ENCODE results near the gene CBX7. TPM values are rescaled to one million over a fixed set of nuclear protein-coding genes. Genes with fewer than 3 reads are reported as not detected.

CBX7 gene
- polyA plus RNA-seq, 3 donors: 3.1 to 18.0 (median 4.0) TPM

DNA sequence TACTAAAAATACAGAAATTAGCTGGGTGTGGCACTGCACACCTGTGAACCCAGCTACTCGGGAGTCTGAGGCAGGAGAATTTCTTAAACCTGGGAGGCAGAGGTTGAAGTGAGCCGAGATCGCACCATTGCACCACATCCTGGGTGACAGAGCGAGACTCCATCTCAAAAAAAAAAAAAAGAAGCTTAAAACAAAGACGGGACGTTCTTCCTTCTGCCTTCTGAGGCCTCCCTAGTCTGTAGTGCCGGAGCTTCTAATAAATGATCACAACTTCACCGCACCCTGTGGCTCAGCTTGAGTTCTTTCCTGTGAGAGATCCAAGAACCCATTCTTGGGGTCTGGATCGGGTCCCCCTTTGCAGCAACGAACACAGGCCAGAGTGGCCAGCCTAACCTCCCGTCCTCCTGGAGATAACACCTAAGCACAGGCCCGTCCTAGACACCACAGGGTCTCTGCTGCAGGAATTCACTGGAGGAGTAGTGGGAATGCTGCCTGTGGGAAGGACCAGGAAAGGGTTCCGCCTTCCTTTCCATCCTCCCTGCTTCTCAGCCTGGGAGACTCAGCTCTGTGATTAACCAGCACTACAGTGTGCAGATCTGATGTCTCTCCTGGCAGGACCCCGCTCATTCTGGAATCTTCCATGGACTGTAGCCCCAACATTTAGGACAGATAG lies 57.6 kb downstream of the CBX7 start:
- TF ChIP-seq, protein P1, sequence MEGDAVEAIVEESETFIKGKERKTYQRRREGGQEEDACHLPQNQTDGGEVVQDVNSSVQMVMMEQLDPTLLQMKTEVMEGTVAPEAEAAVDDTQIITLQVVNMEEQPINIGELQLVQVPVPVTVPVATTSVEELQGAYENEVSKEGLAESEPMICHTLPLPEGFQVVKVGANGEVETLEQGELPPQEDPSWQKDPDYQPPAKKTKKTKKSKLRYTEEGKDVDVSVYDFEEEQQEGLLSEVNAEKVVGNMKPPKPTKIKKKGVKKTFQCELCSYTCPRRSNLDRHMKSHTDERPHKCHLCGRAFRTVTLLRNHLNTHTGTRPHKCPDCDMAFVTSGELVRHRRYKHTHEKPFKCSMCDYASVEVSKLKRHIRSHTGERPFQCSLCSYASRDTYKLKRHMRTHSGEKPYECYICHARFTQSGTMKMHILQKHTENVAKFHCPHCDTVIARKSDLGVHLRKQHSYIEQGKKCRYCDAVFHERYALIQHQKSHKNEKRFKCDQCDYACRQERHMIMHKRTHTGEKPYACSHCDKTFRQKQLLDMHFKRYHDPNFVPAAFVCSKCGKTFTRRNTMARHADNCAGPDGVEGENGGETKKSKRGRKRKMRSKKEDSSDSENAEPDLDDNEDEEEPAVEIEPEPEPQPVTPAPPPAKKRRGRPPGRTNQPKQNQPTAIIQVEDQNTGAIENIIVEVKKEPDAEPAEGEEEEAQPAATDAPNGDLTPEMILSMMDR (IDR thresholded peaks at IDR 0.05): no peak
- Histone ChIP-seq H3K4me2 (replicated peaks; ENCODE audit: extremely low read depth, low read length, poor library complexity, severe bottlenecking) (no peak overlapping the region), H2AFZ (ENCODE audit: insufficient read depth, low read depth, low read length, poor library complexity, severe bottlenecking) (no peak overlapping the region), H3K4me3 (replicated peaks in 1 of 3; ENCODE audit: low read depth in 2 of 3, low read length in 3 of 3) (no peak overlapping the region), H3K9me3 (replicated peaks in 1 of 2; ENCODE audit: control insufficient read depth in 1 of 2, insufficient read depth in 1 of 2, low read length in 2 of 2) (no peaks in the 10 kb centered on the region), H3K27me3 (ENCODE audit: control insufficient read depth in 2 of 2, insufficient read depth in 2 of 2, low read length in 2 of 2) (no peaks in the 10 kb centered on the region), H3K9ac (ENCODE audit: insufficient read depth, low read length, poor library complexity, severe bottlenecking) (no peak overlapping the region), H3K27ac (ENCODE audit: low read depth in 1 of 2, low read length in 2 of 2) (no peak overlapping the region), H3K79me2 (ENCODE audit: insufficient read depth, low read length) (no peaks in the 10 kb centered on the region), H3K4me1 (ENCODE audit: control insufficient read depth in 1 of 2, insufficient read depth in 2 of 2, low read length in 2 of 2) (peaks cover 18 to 28% of the 10 kb centered on the region in 2 donors), H4K20me1 (ENCODE audit: insufficient read depth, low read length) (no peaks in the 10 kb centered on the region), H3K36me3 (replicated peaks in 1 of 2; ENCODE audit: control insufficient read depth in 1 of 2, insufficient read depth in 2 of 2, low read length in 2 of 2) (no peaks in the 10 kb centered on the region)
- Mint-ChIP-seq H3K36me3 (no peaks in the 10 kb centered on the region), H3K4me1 (peaks cover 34% of the 10 kb centered on the region), H3K9me3 (no peaks in the 10 kb centered on the region), H3K27ac (peak overlapping the region in 1 of 7 donors; percentile 37), H3K27me3 (ENCODE audit: low read depth in 3 of 3) (peaks cover 2 to 13% (median 6%) of the 10 kb centered on the region in 3 donors), H3K4me3 (no peak overlapping the region)
- no peak for DNase-seq
- WGBS (ENCODE audit: insufficient coverage): 49% methylated on average over 4 of the region's 14 CpGs
- intact Hi-C loops (cut with micrococcal nuclease): no loop called here

DNA sequence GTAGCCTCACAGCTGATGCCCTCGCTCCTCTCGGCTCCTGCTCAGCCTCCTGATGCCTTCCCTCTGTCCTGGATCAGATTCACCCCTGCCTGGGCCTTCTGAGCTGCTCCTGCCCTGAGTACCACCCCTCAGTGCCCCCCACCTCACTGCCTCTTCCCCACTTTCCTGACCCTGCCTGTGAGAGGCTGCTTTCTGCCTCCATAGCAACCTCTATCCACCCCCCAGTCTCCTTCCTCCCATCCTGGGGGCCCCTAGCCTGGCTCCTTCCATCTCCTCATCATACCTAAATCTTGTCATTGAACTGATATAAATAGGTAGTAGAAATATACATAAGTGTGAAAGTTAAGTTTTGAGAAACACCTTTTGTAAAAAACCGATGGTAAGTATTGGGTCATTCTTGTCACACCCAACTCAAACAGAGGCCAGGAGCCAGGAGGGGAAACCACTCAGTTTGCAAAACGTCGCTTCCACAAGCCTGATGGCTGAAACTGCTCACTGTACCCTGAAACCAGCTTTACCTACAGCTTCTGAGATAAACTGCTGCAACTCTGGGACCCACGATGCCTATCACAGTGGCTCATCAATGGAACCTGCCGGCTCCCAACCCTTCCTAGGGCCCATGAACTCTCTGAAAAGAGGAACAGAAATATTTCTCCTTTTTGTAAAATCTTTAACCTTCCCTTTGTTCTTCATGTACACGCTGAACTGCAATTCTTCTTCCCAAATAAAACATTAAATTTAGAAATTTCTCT lies 60.2 kb downstream of the CBX7 start:
- H3K9me3 ChIP-seq (replicated peaks in 1 of 2; ENCODE audit: control insufficient read depth in 1 of 2, insufficient read depth in 1 of 2, low read length in 2 of 2): no peaks in the 10 kb centered on the region
- DNase-seq: no peak
- H2AFZ ChIP-seq (ENCODE audit: insufficient read depth, low read depth, low read length, poor library complexity, severe bottlenecking): no peak overlapping the region
- no peak overlapping the region for H3K9ac ChIP-seq (ENCODE audit: insufficient read depth, low read length, poor library complexity, severe bottlenecking)
- H3K9me3 Mint-ChIP-seq: no peaks in the 10 kb centered on the region
- no peaks in the 10 kb centered on the region for H3K27me3 ChIP-seq (ENCODE audit: control insufficient read depth in 2 of 2, insufficient read depth in 2 of 2, low read length in 2 of 2)
- peaks cover 16 to 24% of the 10 kb centered on the region in 2 donors for H3K4me1 ChIP-seq (ENCODE audit: control insufficient read depth in 1 of 2, insufficient read depth in 2 of 2, low read length in 2 of 2)
- peaks cover 0 to 1% of the 10 kb centered on the region in 2 donors for H3K36me3 Mint-ChIP-seq
- WGBS (ENCODE audit: insufficient coverage): 47% methylated on average over 6 of the region's 8 CpGs
- TF ChIP-seq, protein P1 (IDR thresholded peaks at IDR 0.05): no peak
- peaks cover 30% of the 10 kb centered on the region for H3K4me1 Mint-ChIP-seq
- no peaks in the 10 kb centered on the region for H3K79me2 ChIP-seq (ENCODE audit: insufficient read depth, low read length)
- peaks cover 0 to under 1% of the 10 kb centered on the region in 2 donors for H3K36me3 ChIP-seq (replicated peaks in 1 of 2; ENCODE audit: control insufficient read depth in 1 of 2, insufficient read depth in 2 of 2, low read length in 2 of 2)
- H4K20me1 ChIP-seq (ENCODE audit: insufficient read depth, low read length): no peaks in the 10 kb centered on the region
- peak overlapping the region in 3 of 7 donors; percentile 56 to 78 (median 66) for H3K27ac Mint-ChIP-seq
- no peak overlapping the region for H3K4me3 Mint-ChIP-seq
- intact Hi-C loops (cut with micrococcal nuclease): no loop called here
- H3K4me3 ChIP-seq (replicated peaks in 1 of 3; ENCODE audit: low read depth in 2 of 3, low read length in 3 of 3): no peak overlapping the region
- no peak overlapping the region for H3K27ac ChIP-seq (ENCODE audit: low read depth in 1 of 2, low read length in 2 of 2)
- peaks cover 2 to 14% (median 5%) of the 10 kb centered on the region in 3 donors for H3K27me3 Mint-ChIP-seq (ENCODE audit: low read depth in 3 of 3)
- no peak overlapping the region for H3K4me2 ChIP-seq (replicated peaks; ENCODE audit: extremely low read depth, low read length, poor library complexity, severe bottlenecking)

All from CD14-positive monocyte (primary cell).